KBM-7 (cell line): ENCODE measurements around the gene TNFAIP2.

Experiments used
- DNase-seq: peaks from one replicate; pipeline ENCODE4 v3.0.0-alpha.2; 2015
- in situ Hi-C: fragments of 300-500 bp; cut with MboI; formaldehyde crosslinking; loops from 2 replicates; pipeline ENCODE4 v1.14.3; 2020; ENCODE audit warnings: low sequenced_read_pairs, low pct_unique_long_range_greater_than_20kb, mixed read lengths

The TNFAIP2 gene

DNA sequence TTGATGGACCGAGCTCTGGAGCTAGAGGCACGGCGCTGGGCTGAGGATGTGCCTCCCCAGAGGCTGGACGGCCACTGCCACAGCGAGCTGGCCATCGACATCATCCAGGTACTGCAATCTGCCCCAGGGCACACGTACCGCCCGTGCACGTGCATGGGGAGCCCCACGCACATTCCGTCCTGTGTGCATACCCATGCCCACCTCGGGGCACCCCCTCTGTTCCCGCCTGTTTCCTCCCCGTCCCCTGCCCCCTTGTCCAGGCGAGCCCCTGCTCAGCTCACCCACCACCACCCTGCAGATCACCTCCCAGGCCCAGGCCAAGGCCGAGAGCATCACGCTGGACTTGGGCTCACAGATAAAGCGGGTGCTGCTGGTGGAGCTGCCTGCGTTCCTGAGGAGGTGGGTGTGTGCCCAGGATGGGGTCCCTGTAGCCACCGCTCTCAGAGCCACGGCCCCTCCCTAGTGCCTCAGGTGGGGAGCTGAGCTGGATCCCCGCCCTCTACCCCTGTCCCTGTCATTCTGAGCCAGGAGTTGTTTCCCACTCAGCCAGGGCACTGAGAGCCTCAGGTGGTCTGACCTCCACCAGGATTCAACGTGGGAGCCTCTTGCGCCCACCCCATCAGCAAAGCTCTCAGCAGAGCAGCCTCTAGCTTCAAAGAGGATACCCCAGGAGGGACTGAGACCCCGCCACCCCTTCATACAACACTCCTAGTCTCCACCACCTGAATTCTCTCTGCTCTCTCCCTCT, 6.9 kb downstream of the TNFAIP2 start:
- no peak for DNase-seq
- in situ Hi-C loops: no loop called here

DNA sequence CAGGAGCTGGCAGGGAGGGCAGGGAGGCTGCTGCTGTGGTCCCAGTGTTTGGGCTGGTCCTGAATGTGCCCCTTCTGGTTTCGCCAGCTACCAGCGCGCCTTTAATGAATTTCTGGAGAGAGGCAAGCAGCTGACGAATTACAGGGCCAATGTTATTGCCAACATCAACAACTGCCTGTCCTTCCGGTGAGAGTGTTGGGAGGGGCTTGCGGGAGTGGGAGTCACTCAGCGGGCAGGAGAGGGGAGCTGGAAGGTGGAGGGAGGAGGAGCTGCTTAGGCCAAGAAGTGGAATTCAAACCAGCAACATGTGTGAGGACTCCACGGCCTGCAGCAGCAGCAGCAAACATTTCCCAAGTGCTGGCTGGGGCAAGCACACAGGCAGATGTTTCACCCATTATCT, 7.7 kb downstream of the TNFAIP2 start:
- DNase-seq: no peak
- in situ Hi-C loops: no loop called here

DNA sequence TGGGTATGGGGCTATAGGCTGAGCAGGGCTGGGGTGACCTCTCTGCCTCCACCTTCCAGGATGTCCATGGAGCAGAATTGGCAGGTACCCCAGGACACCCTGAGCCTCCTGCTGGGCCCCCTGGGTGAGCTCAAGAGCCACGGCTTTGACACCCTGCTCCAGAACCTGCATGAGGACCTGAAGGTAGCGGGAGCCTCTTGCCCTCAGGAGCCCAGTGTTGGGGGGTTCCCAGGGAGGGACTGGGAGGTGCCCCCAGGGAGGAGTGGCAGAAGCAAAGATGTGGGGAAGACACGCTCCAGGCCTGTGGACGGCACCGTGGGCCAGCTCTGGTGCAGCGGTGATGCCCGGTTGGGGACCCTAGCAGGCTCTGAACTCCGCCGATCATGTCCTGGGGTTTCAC, 8.3 kb downstream of the TNFAIP2 start:
- in situ Hi-C loops: no loop called here
- DNase-seq: no peak

DNA sequence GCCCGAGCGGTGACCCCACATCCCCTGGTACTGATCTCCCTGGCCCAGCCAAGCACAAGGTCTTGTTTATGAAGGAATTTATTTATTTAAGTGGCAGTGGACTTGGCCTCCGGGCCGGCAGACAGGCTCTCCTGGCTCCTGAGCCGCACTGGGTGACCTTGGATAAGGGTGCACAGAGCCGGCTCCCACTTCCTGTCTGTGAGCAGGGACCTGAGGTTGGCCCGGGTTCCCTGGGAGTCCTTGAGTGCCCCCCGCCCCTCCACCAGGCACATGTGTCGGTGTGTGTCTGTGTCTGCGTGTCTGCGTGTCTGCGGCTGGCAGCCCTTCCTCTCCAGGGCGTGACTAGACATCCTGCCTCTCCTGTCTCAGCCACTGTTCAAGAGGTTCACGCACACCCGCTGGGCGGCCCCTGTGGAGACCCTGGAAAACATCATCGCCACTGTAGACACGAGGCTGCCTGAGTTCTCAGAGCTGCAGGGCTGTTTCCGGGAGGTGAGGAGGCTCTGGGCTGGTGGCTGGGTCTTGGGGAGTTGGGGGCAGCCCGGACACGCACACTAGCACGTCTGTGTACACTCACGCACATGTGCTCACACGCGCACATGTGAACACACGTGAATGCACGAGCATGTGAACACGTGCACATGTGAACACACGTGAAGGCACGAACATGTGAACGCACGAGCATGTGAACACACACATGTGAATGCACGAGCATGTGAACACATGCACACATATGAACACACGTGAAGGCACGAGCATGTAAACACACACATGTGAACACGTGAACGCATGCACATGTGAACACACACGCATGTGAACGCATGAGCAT, 9.3 kb downstream of the TNFAIP2 start:
- in situ Hi-C loops: no loop called here

DNA sequence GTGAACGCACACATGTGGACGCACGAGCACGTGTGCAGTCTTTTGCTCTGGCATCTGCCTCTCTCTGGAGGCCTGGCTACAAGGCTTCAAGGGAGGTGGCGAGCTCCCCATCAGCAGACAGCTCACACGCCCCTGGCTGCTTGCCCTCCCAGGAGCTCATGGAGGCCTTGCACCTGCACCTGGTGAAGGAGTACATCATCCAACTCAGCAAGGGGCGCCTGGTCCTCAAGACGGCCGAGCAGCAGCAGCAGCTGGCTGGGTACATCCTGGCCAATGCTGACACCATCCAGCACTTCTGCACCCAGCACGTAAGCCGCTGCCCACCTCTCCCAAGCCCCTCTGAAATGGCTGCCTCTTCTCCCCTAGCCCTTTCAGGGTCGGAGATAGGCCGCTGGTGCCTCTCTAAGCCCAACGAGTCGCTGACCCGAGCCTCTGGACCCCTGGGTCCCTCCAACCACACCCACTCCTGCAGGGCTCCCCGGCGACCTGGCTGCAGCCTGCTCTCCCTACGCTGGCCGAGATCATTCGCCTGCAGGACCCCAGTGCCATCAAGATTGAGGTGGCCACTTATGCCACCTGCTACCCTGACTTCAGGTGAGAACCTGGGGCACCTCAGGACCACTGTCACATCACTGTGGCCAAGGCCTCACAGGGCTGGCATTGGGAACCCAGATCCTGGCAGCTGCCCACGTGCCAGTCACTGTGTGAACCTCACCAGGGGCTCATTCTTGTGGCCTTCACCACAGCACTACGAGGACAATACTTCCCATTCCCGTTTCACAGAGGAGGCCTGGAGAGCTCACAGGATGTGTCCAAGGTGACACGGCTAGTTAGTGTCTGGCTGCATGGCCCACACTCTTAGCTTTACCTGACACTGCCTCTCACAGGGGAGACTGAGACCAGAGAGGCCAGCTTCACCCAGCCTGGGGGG, 10.2 kb downstream of the TNFAIP2 start:
- in situ Hi-C loops: no loop called here
- no peak for DNase-seq

More for the DNA sequence above, 9.3 kb downstream of the TNFAIP2 start:
- no peak for DNase-seq

DNA sequence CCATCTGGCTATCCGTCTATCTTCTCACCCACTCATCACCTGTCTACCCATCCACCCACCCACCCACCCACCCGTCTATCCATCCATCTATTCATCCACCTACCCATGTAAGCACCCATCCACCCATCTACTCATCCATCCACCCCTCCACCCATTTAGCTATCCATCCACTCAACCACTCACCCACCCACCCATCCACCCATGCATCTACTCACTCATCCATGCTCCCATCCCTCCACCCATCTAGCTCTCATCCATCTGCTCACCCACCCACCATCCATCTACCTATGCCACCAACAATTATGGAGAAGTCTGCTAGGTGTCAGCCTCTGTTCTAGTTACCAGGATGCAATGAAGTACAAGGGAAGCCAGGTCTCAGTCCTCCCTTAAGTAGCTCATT, 11.1 kb downstream of the TNFAIP2 start:
- in situ Hi-C loops: no loop called here
- no peak for DNase-seq

DNA sequence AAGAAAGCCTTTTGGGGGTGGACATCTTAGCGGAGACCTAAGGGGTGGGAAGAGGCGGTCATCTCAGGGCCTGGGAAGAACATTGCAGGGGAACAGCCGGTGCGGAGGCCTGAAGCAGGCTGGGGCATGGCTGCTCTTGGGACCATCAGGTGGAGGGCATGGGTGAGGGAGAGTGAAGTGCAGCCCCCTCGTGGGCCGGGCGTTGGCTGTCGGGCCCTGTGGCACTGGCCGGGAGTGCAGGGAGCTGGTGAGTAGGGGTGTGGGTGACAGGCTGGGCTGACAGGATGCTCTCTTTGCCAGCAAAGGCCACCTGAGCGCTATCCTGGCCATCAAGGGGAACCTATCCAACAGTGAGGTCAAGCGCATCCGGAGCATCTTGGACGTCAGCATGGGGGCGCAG, 11.7 kb downstream of the TNFAIP2 start:
- in situ Hi-C loops: no loop called here
- no peak for DNase-seq

- in situ Hi-C loops: no loop called here
- no peak for DNase-seq
These were observed 12.3 kb downstream of the TNFAIP2 start for GRCh38 chr14:103135333-103136260.

GRCh38 chr14:103136388-103137271, 13.4 kb downstream of the TNFAIP2 start:
- DNase-seq: no peak
- in situ Hi-C loops: no loop called here

GRCh38 chr14:103137689-103138300, 14.5 kb downstream of the TNFAIP2 start:
- in situ Hi-C loops: no loop called here
- no peak for DNase-seq

GRCh38 chr14:103138301-103139131, 15.3 kb downstream of the TNFAIP2 start:
- in situ Hi-C loops: no loop called here
- no peak for DNase-seq

GRCh38 chr14:103139132-103140025, 16.1 kb downstream of the TNFAIP2 start:
- DNase-seq: no peak
- in situ Hi-C loops: no loop called here

DNA sequence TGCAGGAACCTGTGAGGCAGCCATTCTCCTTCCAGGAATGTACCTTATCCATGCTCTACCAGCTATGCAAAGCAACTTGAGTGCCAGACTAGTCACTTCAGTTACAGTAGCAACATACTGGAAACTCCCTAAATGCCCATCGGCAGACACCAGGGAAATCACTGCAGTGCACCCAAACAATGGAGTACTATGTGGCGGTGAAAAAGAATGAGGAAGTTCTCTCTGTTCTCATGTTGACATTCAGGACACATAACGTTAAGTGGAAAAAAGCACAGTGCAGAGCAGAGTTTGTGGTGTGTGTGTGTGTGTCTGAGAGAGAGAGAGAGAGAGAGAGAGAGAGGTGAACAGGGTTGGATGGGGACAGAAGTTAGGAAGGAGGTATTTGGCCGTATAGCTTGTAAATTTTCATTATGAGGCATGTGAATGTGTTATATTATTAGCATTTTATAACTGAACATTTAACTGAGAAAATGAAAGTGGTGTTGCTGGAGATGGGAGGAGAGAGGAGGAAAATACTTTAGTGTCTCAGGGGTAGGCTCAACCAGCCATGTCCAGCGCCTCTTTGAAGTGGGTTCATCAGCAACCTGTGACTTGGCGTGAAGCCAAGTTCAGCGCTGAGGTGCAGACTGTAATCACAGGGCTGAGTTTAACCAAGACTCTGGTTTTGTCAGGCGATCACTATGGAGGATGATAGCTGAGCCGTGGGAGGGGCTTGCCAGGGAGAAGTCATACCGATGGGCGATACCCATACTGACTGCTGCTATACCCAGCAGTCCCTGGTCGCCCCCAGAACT, 17.3 kb downstream of the TNFAIP2 start:
- in situ Hi-C loops: no loop called here
- no peak for DNase-seq

DNA sequence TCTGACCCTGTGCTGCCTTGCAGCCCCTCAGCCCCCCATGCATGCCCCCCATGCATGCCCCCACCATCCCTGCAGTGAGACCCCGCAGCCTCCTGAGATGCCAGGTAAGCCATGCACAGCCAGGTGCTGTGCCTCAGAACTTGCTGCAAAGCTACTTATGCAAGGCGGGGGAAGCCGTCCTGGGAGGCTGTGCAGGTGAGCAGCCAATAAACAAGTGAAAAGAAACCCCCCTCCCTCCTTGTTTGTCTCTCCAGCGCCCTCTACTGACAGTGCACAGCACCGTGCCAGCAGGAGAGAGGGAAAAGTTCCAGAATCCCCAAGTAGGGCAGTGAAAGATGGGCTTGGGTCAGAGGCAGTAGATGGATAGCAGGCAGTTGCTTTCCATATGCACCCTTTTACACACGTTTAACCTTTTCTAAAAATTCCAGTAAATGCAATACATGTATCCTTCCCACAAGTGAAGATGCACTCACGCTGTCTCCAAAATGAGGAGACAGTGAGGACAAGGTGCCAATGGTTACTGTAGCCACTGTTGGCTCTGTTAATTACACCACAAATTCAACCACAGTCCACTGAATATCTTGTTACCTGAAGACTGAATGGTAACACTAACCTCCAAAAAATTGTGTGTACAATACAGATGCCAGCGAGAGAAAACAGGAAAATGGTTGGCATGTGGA, 18.0 kb downstream of the TNFAIP2 start:
- peak; percentile 70 for DNase-seq
- in situ Hi-C loops: no loop called here
